A549 treated with GW870086 at 1 μM for 4 hours (cell line): ENCODE results near the gene WNT11. TPM values are rescaled to one million over a fixed set of nuclear protein-coding genes. Genes with fewer than 3 reads are reported as not detected.

Experiments
- total RNA-seq: library from RNA; stranded (reverse); fragments of 200-300 nt; extraction: Qiagen RNA extraction; gene quantifications from 5 replicates; pipeline ENCODE4 v1.2.3, GENCODE V29; 2022; ENCODE audit warnings: low read depth

WNT11 gene
- total RNA-seq: 1.2 to 2.0 TPM (median 1.4 TPM) in 5 replicates

DNA sequence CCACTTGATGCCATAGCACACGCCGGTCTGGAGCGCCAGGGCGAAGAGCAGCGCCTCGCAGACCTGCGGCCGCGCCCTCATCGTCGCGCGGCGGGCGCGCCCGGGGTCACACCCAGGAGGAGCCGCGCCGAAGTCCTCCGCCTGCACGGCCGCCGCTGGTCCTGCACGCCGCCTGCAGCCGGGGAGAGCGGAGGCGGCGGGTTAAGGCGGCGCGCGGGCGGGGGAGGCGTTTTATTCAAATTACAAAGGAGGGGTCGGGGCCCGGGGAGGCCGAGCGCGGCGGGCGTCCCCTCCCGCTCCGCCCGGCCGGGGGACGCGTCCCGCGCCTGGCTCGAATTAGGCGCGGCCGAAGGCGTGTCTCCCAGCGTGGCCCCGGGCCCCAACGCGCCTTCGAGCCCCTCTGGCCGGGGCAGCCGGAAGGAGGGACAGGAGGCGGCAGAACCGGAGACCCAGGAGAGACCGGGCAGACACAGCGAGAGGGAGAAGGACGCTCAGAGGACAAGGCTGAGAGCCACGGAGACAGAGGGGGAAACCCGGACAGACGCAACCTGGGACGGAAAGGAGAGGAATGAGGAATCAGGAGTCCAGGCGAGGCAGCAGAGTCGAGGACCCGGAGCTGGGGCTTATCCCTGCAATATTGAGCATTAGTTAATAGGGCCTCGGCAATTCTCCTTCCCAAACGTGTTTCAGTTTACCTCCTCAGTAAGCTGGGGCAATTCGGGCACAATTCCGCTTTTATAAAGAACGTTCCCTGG is at the start of gene WNT11:
WNT11 (minus strand) TSS at position 176 of the 755 bp plus-strand sequence; CDS start at position 81, 95 bp downstream.

Other genes starting within 250 kb of the WNT11 start
- gene THAP12, start 174.6 kb upstream of the WNT11 start, total RNA-seq: 37.5 to 50.2 TPM (median 47.7 TPM) in 5 replicates
- 0.72 to 1.5 TPM (median 1.1 TPM) in 5 replicates for gene GVQW3, start 174.8 kb upstream of the WNT11 start, total RNA-seq
- 9.3 to 13.8 TPM (median 11.8 TPM) in 5 replicates for gene EMSY, start 238.5 kb upstream of the WNT11 start, total RNA-seq